IPS-18c (cell line): ENCODE data around the gene TOP1.
"Not testable (repeated sequence)": the region's sequence is repeated elsewhere in the genome, so short reads cannot be mapped to it uniquely, and the experiment has no call there.

ENCODE experiments used
- H3K4me3 ChIP-seq: 2 replicates; pipeline ENCODE4 v1.7.0; 2013; ENCODE audit warnings: low read depth, mild to moderate bottlenecking, low read length, moderate library complexity; ENCODE audit not compliant: insufficient read depth
- H3K9me3 ChIP-seq: one replicate; pipeline ENCODE4 v1.6.1; 2013; ENCODE audit warnings: mild to moderate bottlenecking, low read length, moderate library complexity; ENCODE audit not compliant: control insufficient read depth, insufficient read depth

The TOP1 gene

DNA sequence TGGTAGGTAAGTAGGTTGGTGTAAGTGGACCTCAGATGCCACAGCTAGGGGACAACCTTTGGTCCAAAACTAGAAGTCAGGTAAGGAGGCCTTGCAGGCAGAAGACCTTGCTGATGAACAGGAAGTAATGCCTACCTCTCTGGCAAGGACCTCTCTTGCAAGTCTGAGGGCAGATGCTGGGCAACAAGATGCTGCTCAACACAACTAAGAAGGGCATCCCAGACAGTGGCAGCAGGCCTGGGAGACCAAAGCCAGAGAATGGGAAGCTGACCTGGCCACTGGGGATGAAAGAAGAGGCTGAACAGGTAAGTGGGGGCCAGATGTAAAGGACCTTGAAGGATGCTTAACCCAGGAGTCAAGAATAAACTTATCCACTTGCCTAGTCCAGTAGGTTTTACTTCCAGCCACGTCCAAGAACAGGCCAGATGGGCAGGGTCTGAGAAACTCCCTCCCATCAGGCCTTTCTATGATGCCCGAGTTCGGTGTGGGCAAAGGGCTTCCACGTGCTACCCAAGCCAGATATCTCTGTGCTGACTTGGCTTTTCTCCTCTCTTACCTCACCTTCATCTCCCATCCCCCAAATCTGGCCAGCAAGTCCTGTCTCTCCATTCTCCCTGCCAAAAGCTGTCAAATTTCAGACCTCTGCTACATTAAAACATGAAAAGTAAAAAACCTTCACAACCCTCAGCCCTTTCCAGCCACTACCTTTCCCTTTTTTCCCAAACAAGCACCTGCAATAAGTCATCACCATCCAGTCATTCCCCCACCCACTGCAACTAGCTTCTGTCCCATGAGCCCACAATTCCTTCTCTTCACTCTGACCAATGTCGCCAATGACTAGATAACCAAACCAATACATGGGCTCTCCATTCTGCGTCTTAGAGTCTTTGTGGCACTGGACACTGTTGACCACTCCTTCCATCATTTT, 97.2 kb downstream of the TOP1 start:
- H3K9me3 ChIP-seq: no peaks in the 10 kb centered on the region
- H3K4me3 ChIP-seq: no peak overlapping the region

DNA sequence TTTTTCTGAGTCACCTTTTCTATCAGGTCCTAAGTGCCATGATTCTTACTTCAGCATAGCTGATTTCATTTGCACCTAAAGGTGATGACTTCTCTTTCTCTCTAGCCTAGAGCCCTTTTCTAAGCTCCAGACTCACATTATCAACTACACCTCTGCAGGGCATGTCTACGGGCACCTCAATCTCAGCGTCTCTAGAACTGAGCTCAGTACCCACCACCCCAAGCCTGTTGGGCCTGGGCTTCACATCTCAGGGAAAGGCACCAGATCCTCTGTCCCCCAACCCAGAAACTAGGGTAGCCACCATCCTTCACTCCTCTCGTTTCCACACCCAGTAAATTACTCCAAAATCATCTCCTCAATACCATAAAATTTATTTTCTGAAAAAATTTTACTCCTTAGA, 98.1 kb downstream of the TOP1 start:
- no peaks in the 10 kb centered on the region for H3K9me3 ChIP-seq

DNA sequence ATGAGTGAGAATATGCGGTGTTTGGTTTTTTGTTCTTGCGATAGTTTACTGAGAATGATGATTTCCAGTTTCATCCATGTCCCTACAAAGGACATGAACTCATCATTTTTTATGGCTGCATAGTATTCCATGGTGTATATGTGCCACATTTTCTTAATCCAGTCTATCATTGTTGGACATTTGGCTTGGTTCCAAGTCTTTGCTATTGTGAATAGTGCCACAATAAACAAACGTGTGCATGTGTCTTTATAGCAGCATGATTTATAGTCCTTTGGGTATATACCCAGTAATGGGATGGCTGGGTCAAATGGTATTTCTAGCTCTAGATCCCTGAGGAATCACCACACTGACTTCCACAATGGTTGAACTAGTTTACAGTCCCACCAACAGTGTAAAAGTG, 99.7 kb downstream of the TOP1 start:
- not testable (repeated sequence) for H3K9me3 ChIP-seq, H3K4me3 ChIP-seq

More for the DNA sequence above, 98.1 kb downstream of the TOP1 start:
- H3K4me3 ChIP-seq: no peak overlapping the region

DNA sequence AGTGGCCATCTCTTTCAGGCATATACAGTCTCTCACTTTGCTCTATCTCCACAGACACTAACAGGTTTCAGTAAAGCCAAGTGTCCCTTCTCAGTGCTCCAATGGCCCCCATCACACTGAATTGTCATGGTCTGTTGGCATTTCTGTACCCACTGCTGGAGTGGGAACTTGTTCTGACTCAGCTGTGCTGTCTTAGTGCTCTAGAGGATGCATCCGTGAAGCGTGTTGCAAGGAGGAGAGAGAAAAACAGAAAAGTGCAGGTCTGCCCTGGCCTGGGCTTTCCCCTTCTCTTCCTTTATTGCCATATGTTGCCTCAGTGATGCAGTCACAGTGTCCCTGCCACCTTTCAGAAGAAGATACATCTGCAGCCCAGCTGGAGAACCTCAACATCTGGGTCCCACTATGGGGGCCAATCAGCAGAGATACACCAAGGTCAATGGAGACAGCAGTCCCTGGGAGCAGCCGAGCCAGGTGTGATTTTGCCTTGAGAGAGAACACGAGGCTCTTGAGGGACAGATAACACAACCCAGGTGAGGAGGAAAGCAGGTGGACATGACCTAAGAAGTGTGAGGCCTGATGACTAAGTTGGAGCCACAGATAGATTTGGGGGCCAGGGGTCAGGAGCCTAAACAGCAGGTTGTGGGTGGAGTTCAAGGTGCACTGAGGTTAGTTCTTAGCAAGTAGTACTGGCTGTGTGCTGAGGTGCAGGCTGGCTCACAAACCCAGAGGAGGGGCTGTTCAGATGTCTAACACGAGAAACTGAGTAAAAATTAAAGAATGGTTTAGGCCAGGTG, 103.2 kb downstream of the TOP1 start:
- Histone ChIP-seq H3K4me3 (no peak overlapping the region), H3K9me3 (no peaks in the 10 kb centered on the region)

DNA sequence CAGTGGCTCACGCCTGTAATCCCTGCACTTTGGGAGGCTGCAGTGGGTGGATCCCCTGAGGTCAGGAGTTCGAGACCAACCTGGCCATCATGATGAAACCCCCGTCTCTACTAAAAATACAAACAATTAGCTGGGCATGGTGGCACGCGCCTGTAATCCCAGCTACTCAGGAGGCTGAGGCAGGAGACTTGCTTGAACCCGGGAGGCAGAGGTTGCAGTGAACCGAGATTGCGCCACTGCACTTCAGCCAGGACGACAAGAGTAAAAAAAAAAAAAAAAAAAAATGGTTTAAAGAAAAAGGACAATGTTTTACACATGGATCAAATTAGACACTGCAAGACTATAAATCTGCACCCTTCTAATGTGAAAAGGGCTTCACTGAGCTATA, 103.8 kb downstream of the TOP1 start:
- not testable (repeated sequence) for H3K9me3 ChIP-seq, H3K4me3 ChIP-seq

DNA sequence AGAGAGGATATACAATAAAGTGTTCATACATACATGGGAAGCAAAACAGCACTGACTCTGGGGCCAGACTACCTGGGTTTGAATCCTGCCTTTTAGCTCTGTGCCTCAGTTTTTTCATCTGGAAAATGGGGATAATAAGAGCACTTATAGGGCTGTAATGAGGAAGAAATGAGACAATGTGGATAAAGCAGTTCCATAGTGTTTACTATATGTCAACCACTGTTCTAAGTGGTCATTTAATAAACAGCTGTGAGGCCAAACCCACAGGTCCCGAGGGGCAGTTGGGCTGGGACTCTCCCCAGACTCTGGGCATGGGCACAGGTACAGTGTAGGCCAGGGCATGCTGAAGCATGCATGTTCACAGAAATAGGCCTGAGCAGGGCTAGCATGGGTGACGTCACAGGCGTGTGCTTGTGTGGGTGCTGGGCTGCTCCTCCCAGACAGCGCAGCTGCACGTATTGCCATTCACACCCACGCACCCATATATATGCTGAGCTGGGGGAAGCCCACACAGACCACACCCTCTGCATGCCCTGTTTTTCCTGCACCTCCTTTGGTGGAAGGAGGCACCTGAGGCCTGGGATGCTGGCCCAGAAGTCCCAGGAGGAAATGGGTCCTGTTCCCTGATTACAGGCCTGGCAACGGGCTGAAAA, 105.2 kb downstream of the TOP1 start:
- Histone ChIP-seq H3K4me3 (no peak overlapping the region), H3K9me3 (no peaks in the 10 kb centered on the region)

DNA sequence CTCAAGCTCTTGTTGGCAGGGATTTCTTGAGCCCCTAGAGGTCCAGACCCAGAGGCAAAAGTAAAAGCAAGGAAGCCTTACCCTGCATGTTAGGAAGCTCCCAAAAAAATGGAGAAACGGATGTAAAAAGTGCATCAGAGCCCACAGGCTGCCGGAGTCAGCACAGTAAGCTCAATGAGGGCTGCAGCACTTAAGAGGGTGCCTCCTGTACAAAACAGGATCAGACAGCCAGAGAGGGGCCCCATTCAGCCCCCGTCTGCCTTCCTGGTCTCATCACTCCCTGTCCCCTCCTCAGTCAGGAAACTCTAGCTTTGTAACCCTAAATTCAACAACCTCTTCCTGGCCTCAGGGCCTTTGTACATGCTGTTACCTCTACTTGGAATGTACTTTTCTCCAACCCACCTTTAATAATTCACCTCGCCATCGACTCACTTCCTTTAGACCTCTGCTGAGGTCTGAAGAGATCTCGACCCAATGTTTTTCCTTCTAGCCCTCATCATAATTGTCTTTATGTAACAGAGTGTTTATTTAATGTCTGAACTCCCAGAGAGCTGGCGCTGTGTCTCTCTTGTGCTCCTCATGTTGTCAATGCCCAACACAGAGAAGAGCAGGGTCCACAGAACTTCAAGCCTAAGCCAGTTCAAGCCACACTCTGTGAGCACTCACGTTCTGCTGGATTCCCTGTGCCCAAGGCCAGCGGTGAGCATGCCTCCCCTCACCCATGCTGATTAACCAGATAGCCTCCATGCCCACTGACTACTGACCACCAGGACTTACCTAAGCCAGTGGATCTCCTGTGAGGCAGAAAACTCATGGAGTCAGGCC, 106.0 kb downstream of the TOP1 start:
- no peaks in the 10 kb centered on the region for H3K9me3 ChIP-seq
- no peak overlapping the region for H3K4me3 ChIP-seq

DNA sequence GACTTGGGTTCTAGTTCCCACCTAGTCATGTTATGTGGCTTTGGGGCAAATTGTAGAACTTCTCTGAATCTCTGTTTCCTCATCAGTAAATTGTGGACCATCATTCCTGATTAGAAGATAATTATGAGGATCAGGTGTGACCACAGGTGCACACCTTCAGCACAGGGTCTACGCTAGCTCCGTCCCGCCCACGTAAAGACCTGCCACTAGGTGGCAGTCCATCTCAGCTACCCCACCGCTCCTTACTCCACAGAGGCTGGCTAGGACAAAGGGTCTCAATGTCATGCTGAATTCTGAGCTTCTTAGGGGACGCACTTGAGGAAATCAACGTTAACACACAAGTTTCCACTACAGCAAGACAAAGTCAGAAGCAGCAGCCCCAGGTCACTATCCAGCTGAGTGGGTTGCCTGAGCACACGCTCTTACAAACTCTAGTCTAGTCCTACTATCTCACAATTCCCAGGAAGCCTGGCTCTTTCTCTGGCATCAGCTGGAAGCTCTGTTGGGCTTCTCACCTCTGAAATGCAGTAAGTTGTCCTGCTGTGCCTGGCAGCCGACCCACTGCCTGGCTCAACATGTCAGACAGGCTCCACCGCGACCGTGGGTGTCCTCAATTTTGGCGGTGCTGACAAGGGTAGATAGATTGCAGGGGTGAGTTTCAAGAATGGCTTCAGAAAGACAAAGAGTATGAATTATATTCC, 106.7 kb downstream of the TOP1 start:
- Histone ChIP-seq H3K4me3 (no peak overlapping the region), H3K9me3 (no peaks in the 10 kb centered on the region)

DNA sequence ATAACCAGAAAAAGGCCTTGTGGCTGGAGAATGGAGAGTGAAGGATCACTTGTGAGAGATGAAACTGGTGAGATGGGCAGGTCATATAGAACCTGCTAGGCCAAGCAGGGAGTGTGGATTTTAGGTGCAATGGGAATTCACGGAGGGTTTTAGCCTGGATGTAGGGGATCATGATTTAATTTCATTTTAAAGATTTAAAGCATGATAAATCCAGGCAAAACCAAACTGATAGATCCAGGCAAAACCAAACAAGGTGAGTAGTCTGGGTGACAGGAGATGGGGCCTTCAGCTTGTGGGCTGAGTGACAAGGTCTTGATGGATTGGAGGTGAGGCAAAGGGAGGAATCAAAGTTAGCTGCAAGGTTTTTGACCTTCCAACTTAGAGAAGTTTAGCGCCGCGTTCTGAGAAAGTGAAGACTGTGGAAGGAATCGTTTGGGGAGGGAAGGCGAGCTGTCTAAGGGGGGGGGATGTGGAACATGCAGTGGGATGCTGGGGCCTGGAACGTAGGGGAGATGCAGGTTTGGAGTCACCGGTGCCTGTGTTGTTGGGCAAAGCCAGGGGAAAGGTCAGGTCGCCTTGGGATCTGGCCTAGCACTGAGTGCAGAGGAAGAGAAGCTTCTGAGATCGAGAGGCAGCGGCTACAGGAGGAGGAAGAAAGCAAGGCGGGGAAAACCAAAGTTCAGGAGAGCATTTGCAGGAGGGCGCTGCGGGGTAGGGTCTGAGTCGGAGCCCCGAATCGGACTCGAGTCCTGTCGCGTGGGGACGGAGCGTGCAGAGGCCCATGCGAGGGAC, 107.5 kb downstream of the TOP1 start:
- no peaks in the 10 kb centered on the region for H3K9me3 ChIP-seq
- H3K4me3 ChIP-seq: peak overlapping the region; percentile 96

DNA sequence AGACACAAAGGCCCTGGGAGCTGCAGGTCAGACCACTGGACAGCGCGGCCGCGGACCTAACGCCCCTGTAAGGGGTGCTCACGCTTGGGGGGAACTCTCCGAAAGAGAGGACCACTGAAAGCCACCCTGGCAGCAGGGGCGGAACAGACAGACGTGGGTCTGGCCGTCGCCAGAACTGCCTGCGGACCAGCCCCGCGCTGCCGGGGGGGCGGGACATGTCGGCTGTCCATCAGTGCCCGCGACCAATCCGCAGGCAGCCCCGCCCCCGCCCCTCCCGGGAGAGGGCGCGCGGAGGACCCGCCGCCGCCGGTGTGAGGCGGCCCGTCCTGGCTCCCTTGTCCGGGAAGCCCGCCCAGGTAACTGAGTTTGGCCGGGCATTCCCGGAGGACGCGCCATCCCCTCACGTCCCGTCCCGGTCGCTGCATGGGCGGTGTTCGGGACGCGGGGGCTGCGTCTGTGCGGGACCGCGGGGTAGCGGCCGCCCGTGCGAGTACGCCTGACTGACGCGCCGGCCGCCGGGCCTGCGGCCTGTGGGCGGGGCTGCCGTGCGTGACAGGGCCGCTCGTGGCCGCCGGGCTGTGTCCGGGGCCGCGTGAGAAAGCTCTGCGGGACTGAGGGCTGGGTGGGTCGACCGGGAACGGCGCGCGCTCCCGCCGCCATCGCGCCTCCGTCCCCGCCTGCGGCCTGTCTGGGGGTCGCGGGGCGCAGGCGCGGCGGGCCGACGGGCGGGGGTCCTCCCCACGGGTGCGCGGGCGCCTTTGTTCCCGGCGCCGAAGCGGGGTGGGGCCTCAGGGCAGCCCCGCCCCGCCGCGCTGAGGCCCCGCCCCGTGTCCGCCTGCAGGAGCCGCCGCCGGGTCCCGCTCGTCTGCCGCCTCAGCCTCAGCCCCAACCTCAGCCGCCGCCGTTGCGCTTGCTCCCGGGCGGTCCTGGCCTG, 108.3 kb downstream of the TOP1 start, which contains the start of gene PLCG1:
Gene PLCG1, plus strand, starts transcription at position 864 of the 934 bp plus-strand sequence. CDS start 99 bp downstream, outside the sequence.
- Histone ChIP-seq H3K9me3 (no peaks in the 10 kb centered on the region), H3K4me3 (peak within 1 kb of the TSS; percentile 96)

DNA sequence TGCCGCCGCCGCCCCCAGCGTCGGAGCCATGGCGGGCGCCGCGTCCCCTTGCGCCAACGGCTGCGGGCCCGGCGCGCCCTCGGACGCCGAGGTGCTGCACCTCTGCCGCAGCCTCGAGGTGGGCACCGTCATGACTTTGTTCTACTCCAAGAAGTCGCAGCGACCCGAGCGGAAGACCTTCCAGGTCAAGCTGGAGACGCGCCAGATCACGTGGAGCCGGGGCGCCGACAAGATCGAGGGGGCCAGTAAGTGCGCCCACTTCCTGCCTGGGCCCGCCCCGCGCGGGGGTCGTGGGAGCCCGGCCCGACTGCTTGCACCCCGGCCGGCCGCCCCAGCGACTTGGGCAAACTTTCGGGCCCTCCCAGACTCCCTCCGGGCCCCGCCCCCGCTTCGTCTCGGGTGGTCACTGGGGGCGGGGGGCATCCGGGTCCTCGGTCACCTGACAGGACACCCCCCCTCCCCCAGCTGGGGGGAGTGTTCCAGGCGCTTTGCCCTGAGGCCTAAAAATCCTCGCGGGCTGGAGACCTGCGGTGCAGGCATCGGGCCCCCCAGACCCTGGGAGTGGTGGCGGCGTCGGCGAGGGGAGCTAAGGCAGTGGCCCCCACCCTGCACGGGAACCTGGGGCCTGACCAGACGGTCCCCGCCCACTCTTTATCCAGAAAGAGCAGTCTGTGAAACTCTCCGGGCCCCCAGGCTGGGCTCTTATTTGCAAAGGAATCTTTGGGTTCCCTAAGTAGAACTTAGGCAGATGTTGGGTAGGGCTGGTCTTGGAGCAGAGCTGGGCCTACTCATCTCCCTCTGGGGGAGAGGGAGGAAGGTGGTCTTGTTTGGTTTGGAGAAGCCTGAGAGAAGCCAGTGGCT, 109.2 kb downstream of the TOP1 start:
- no peaks in the 10 kb centered on the region for H3K9me3 ChIP-seq
- H3K4me3 ChIP-seq: peak overlapping the region; percentile 96

DNA sequence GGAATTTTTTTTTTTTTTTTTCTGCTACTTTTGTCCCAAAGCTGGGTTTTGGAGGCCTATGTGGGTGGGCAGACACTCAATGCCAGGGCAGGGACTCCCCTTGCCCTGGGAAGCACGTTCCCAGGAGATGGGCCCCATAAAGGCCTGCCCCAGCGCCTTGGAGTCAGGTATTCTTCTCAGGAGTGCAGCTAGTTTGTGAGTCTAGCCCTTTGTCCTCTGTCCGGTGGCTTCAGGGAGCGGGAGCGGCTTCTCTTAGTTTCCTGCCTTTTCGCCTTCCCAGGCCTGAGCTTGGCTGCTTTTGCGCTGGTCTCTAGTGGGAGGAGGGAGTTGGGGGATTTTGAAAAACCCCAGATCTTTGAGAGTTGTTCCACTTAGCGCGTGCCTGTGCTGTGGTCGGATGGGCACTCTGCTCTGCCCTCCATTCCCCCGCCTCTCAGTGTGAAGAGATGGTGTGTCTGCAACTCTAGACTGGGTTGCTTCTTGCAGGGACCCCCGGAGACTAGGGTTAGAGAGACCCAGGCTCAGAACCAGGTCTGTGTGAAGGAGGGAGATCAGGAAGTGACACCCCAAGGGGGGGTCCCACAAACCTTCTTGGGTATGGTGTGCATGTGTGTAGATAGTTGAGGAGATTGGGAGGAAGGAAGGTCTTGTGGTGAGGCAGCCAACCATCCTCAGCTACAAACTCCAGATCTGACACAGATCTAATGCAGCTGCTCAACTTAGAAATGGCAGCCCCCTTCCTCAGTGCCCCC, 110.0 kb downstream of the TOP1 start:
- peak overlapping the region; percentile 96 for H3K4me3 ChIP-seq
- H3K9me3 ChIP-seq: no peaks in the 10 kb centered on the region
